Mesenchymal stem cell (in vitro differentiated cells and primary cell): ENCODE data around the gene SPATA32.

ENCODE experiments used
- DNase-seq: peaks from one replicate; pipeline ENCODE4 v3.0.0-alpha.2; 2013
- H2AFZ ChIP-seq: one replicate; pipeline ENCODE4 v1.6.1; 2013; ENCODE audit warnings: low read depth, mild to moderate bottlenecking, control low read depth, inconsistent platforms, low read length, moderate library complexity
- H2AK5ac ChIP-seq: 2 replicates; pipeline ENCODE4 v1.6.1; 2013; ENCODE audit warnings: low read length, moderate library complexity, mild to moderate bottlenecking, inconsistent platforms; ENCODE audit not compliant: severe bottlenecking
- H2BK120ac ChIP-seq: one replicate; pipeline ENCODE4 v1.6.1; 2013; ENCODE audit warnings: low read depth, mild to moderate bottlenecking, inconsistent platforms, low read length, moderate library complexity
- H2BK12ac ChIP-seq, 2 experiments: one replicate each; pipeline ENCODE4 v1.6.1; 2013; ENCODE audit warnings: inconsistent platforms in 2 of 2, low read length in 2 of 2, mild to moderate bottlenecking in 2 of 2, moderate library complexity in 2 of 2, control low read depth in 1 of 2
- H2BK15ac ChIP-seq: one replicate; pipeline ENCODE4 v1.6.1; 2013; ENCODE audit warnings: mild to moderate bottlenecking, low read depth, inconsistent platforms; ENCODE audit not compliant: poor library complexity, severe bottlenecking
- H2BK5ac ChIP-seq: 2 replicates; pipeline ENCODE4 v1.6.1; 2013; ENCODE audit warnings: low read depth, mild to moderate bottlenecking, low read length, control low read depth, inconsistent platforms; ENCODE audit not compliant: poor library complexity, severe bottlenecking
- H3K14ac ChIP-seq, 2 experiments: one replicate each; pipeline ENCODE4 v1.6.1; 2013; ENCODE audit warnings: inconsistent platforms in 2 of 2, low read length in 2 of 2, control low read depth in 1 of 2, mild to moderate bottlenecking in 1 of 2, moderate library complexity in 1 of 2
- H3K18ac ChIP-seq, 2 experiments: one replicate each; pipeline ENCODE4 v1.6.1; 2013; ENCODE audit warnings: inconsistent platforms in 2 of 2, low read length in 2 of 2, control low read depth in 1 of 2, low read depth in 1 of 2, mild to moderate bottlenecking in 1 of 2
- H3K23ac ChIP-seq, 2 experiments: one replicate each; pipeline ENCODE4 v1.6.1; 2013; ENCODE audit warnings: inconsistent platforms in 2 of 2, low read length in 2 of 2, mild to moderate bottlenecking in 2 of 2, moderate library complexity in 2 of 2, control low read depth in 1 of 2
- H3K27ac ChIP-seq: 2 replicates; pipeline ENCODE4 v1.5.1; 2013; ENCODE audit warnings: mild to moderate bottlenecking, moderate library complexity, low read length, control low read depth, inconsistent platforms; ENCODE audit not compliant: poor library complexity, severe bottlenecking
- H3K27me3 ChIP-seq, 2 experiments: 2 replicates each; pipeline versions ENCODE4 v1.6.1 to v1.7.0; 2013; ENCODE audit warnings: low read length in 2 of 2, mild to moderate bottlenecking in 2 of 2, moderate library complexity in 2 of 2, control low read depth in 1 of 2, inconsistent platforms in 1 of 2; ENCODE audit not compliant: control insufficient read depth in 1 of 2, insufficient read depth in 1 of 2
- H3K36me3 ChIP-seq, 2 experiments: 2 replicates each; pipeline versions ENCODE4 v1.6.1 to v1.7.0; 2013; ENCODE audit warnings: low read length in 2 of 2, control low read depth in 1 of 2, inconsistent platforms in 1 of 2, low read depth in 1 of 2, mild to moderate bottlenecking in 1 of 2; ENCODE audit not compliant: insufficient read depth in 2 of 2, control insufficient read depth in 1 of 2
- H3K4ac ChIP-seq, 2 experiments: one replicate each; pipeline ENCODE4 v1.6.1; 2013; ENCODE audit warnings: inconsistent platforms in 2 of 2, low read length in 2 of 2, mild to moderate bottlenecking in 2 of 2, moderate library complexity in 2 of 2, control low read depth in 1 of 2, low read depth in 1 of 2
- H3K4me1 ChIP-seq: 2 replicates; pipeline ENCODE4 v1.6.1; 2013; ENCODE audit warnings: low read depth, low read length, control low read depth; ENCODE audit not compliant: control insufficient read depth, insufficient read depth
- H3K4me2 ChIP-seq: 2 replicates; pipeline ENCODE4 v1.6.1; 2013; ENCODE audit warnings: low read length, mild to moderate bottlenecking, inconsistent platforms; ENCODE audit not compliant: poor library complexity, severe bottlenecking
- H3K4me3 ChIP-seq, 2 experiments: 2 replicates each; pipeline versions ENCODE4 v1.5.1 to v1.7.0; 2013; ENCODE audit warnings: low read length in 2 of 2, mild to moderate bottlenecking in 2 of 2, control low read depth in 1 of 2, low read depth in 1 of 2; ENCODE audit not compliant: insufficient read depth in 1 of 2
- H3K79me1 ChIP-seq: replicated peaks from 2 replicates; pipeline ENCODE4 v1.6.1; 2013; ENCODE audit warnings: mild to moderate bottlenecking, control low read depth, low read length, inconsistent platforms; ENCODE audit not compliant: poor library complexity, severe bottlenecking
- H3K9ac ChIP-seq: 2 replicates; pipeline ENCODE4 v1.7.0; 2013; ENCODE audit warnings: mild to moderate bottlenecking, low read length, moderate library complexity
- H3K9me3 ChIP-seq: 2 replicates; pipeline ENCODE4 v1.7.0; 2013; ENCODE audit warnings: mild to moderate bottlenecking, low read length; ENCODE audit not compliant: control insufficient read depth
- H4K8ac ChIP-seq: one replicate; pipeline ENCODE4 v1.6.1; 2013; ENCODE audit warnings: inconsistent platforms, mild to moderate bottlenecking, low read length, moderate library complexity
- H4K91ac ChIP-seq: one replicate; pipeline ENCODE4 v1.6.1; 2013; ENCODE audit warnings: mild to moderate bottlenecking, low read length, inconsistent platforms
- WGBS: methylation state at CpG from one replicate; pipeline ENCODE4 v1.1.7; 2013; ENCODE audit warnings: mixed read lengths; 5-methylcytosine and 5-hydroxymethylcytosine counted together

SPATA32 gene

GRCh38 chr17:45228763-45229539, 32.9 kb downstream of the SPATA32 start:
- Histone ChIP-seq H4K8ac (peak overlapping the region; percentile 93), H3K36me3 (no peaks in the 10 kb centered on the region), H3K9me3 (no peaks in the 10 kb centered on the region), H3K4me2 (no peak overlapping the region), H3K18ac (peak overlapping the region; percentile 52 to 85), H3K4me1 (peaks cover 47% of the 10 kb centered on the region), H3K27ac (no peak overlapping the region), H3K79me1 (no peaks in the 10 kb centered on the region), H3K4ac (peak overlapping the region; percentile 78 to 80), H3K9ac (peak overlapping the region; percentile 73), H2AFZ (peak overlapping the region; percentile 21), H3K14ac (peak overlapping the region in 1 of 2 experiments; percentile 21), H2AK5ac (peak overlapping the region; percentile 59), H2BK5ac (no peak overlapping the region), H3K23ac (no peak overlapping the region), H4K91ac (peak overlapping the region; percentile 91), H3K27me3 (peaks cover 0 to 2% of the 10 kb centered on the region in 2 experiments), H2BK15ac (peak overlapping the region; percentile 82), H3K4me3 (peak overlapping the region in 1 of 2 experiments; percentile 39), H2BK12ac (peak overlapping the region; percentile 87 to 92), H2BK120ac (peak overlapping the region; percentile 71)
- DNase-seq: peak; percentile 93
- WGBS: 16% methylated on average over 14 of the region's 19 CpGs

- DNase-seq: no peak
- Histone ChIP-seq H3K4me2 (no peak overlapping the region), H2BK120ac (no peak overlapping the region), H2AK5ac (peak overlapping the region; percentile 55), H2BK5ac (no peak overlapping the region), H3K9me3 (no peaks in the 10 kb centered on the region), H3K79me1 (no peaks in the 10 kb centered on the region), H3K4ac (peak overlapping the region in 1 of 2 experiments; percentile 80), H2BK12ac (peak overlapping the region; percentile 87 to 92), H3K27me3 (peaks cover 3 to 5% of the 10 kb centered on the region in 2 experiments), H3K4me1 (peaks cover 47% of the 10 kb centered on the region), H2BK15ac (peak overlapping the region; percentile 71), H2AFZ (no peak overlapping the region), H3K14ac (peak overlapping the region in 1 of 2 experiments; percentile 21), H3K36me3 (no peaks in the 10 kb centered on the region), H3K18ac (peak overlapping the region; percentile 52 to 72), H3K9ac (peak overlapping the region; percentile 73), H4K91ac (peak overlapping the region; percentile 91), H3K27ac (no peak overlapping the region), H4K8ac (peak overlapping the region; percentile 93), H3K4me3 (peak overlapping the region in 1 of 2 experiments; percentile 27), H3K23ac (no peak overlapping the region)
- 80% methylated on average over 17 of the region's 17 CpGs for WGBS
Measured at GRCh38 chr17:45227926-45228762, 33.8 kb downstream of the SPATA32 start.

- H4K8ac ChIP-seq: peak overlapping the region; percentile 1
- H3K79me1 ChIP-seq: no peaks in the 10 kb centered on the region
- peak overlapping the region; percentile 74 for H4K91ac ChIP-seq
- peak overlapping the region; percentile 71 for H2BK15ac ChIP-seq
- H3K27ac ChIP-seq: no peak overlapping the region
- no peak overlapping the region for H3K23ac ChIP-seq
- 87% methylated on average over 7 of the region's 8 CpGs for WGBS
- H2AK5ac ChIP-seq: no peak overlapping the region
- H3K14ac ChIP-seq: peak overlapping the region in 1 of 2 experiments; percentile 22
- no peak for DNase-seq
- H2BK12ac ChIP-seq: peak overlapping the region in 1 of 2 experiments; percentile 29
- no peak overlapping the region for H2BK120ac ChIP-seq
- H2AFZ ChIP-seq: no peak overlapping the region
- H3K27me3 ChIP-seq: peaks cover 8 to 13% of the 10 kb centered on the region in 2 experiments
- H2BK5ac ChIP-seq: no peak overlapping the region
- H3K36me3 ChIP-seq: no peaks in the 10 kb centered on the region
- H3K4me3 ChIP-seq: peak overlapping the region in 1 of 2 experiments; percentile 34
- peak overlapping the region; percentile 73 for H3K9ac ChIP-seq
- H3K4ac ChIP-seq: no peak overlapping the region
- no peak overlapping the region for H3K4me2 ChIP-seq
- H3K9me3 ChIP-seq: no peaks in the 10 kb centered on the region
- peaks cover 48% of the 10 kb centered on the region for H3K4me1 ChIP-seq
- H3K18ac ChIP-seq: peak overlapping the region in 1 of 2 experiments; percentile 17
Measured at GRCh38 chr17:45227101-45227925, 34.6 kb downstream of the SPATA32 start.
